ENCODE data around the gene HAT1.
"Not testable (repeated sequence)": the region's sequence is repeated elsewhere in the genome, so short reads cannot be mapped to it uniquely, and the experiment has no call there.

HAT1 gene

DNA sequence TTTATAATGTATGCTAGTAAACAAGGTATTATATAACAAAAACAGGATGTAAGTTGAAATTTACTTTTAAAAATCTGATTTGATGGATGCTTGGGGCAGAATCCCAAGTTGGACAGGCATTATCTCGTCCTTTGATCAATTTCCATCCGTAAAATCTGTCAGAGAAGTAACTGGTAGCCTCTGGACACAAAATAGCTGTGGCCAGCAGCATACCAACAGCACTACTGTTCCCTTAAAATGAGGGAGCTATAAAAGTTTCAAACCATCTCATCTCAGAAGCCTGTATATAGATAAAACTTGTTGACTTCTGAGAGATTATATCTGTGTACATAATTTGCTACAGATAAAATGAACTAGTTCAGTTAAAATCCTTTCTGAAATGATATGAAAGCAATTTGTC is 62.8 kb downstream of the HAT1 start:
- TF ChIP-seq, protein P1, sequence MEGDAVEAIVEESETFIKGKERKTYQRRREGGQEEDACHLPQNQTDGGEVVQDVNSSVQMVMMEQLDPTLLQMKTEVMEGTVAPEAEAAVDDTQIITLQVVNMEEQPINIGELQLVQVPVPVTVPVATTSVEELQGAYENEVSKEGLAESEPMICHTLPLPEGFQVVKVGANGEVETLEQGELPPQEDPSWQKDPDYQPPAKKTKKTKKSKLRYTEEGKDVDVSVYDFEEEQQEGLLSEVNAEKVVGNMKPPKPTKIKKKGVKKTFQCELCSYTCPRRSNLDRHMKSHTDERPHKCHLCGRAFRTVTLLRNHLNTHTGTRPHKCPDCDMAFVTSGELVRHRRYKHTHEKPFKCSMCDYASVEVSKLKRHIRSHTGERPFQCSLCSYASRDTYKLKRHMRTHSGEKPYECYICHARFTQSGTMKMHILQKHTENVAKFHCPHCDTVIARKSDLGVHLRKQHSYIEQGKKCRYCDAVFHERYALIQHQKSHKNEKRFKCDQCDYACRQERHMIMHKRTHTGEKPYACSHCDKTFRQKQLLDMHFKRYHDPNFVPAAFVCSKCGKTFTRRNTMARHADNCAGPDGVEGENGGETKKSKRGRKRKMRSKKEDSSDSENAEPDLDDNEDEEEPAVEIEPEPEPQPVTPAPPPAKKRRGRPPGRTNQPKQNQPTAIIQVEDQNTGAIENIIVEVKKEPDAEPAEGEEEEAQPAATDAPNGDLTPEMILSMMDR (IDR thresholded peaks at IDR 0.05; ENCODE audit: poor library complexity, severe bottlenecking), result no peak
- H3K36me3 ChIP-seq (ENCODE audit: low read depth), result peaks cover 44% of the 10 kb centered on the region
- no peak overlapping the region for H3K27ac ChIP-seq (ENCODE audit: poor library complexity, severe bottlenecking)
- no peaks in the 10 kb centered on the region for H3K9me3 ChIP-seq (ENCODE audit: severe bottlenecking)
- DNase-seq (ENCODE audit: low spot score), result no peak
- no peak overlapping the region for H3K4me3 ChIP-seq (ENCODE audit: severe bottlenecking)
- no peaks in the 10 kb centered on the region for H3K4me1 ChIP-seq (ENCODE audit: insufficient read depth, poor library complexity, severe bottlenecking)
- ATAC-seq (ENCODE audit: low read depth), result no peak
- no peaks in the 10 kb centered on the region for H3K27me3 ChIP-seq (ENCODE audit: insufficient read depth, poor library complexity, severe bottlenecking)

DNA sequence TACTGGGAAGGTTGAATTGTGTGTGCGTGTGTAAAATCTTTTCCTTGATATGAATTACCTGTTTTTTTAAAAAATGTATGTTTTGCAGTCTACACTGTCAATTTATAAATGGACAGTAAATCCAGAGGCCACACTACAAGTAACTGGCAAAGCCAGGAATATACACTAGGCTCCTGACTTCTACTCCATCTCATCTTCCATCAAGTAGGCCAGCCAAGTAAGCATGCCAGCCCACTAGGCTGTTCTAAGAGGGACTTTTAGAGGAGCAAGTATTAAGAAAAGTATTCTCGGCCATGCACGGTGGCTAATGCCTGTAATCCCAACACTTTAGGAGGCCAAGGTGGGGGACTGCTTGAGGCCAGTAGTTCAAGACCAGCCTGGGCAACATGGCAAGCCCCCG is 64.5 kb downstream of the HAT1 start:
- peaks cover 30% of the 10 kb centered on the region for H3K36me3 ChIP-seq (ENCODE audit: low read depth)
- H3K9me3 ChIP-seq (ENCODE audit: severe bottlenecking), result no peaks in the 10 kb centered on the region
- no peaks in the 10 kb centered on the region for H3K4me1 ChIP-seq (ENCODE audit: insufficient read depth, poor library complexity, severe bottlenecking)
- no peaks in the 10 kb centered on the region for H3K27me3 ChIP-seq (ENCODE audit: insufficient read depth, poor library complexity, severe bottlenecking)
- DNase-seq (ENCODE audit: low spot score) (no peak), ATAC-seq (ENCODE audit: low read depth) (no peak)
- TF ChIP-seq, protein P1 (IDR thresholded peaks at IDR 0.05; ENCODE audit: poor library complexity, severe bottlenecking), result no peak
- H3K27ac ChIP-seq (ENCODE audit: poor library complexity, severe bottlenecking), result no peak overlapping the region
- H3K4me3 ChIP-seq (ENCODE audit: severe bottlenecking), result no peak overlapping the region

- DNase-seq (ENCODE audit: low spot score), result no peak
- no peak overlapping the region for H3K4me3 ChIP-seq (ENCODE audit: severe bottlenecking)
- H3K36me3 ChIP-seq (ENCODE audit: low read depth), result no peaks in the 10 kb centered on the region
Observed at GRCh38 chr2:171991027-171991426, 68.8 kb downstream of the HAT1 start.

GRCh38 chr2:171995586-171995985 is 73.3 kb downstream of the HAT1 start:
- Histone ChIP-seq H3K36me3 (ENCODE audit: low read depth) (no peaks in the 10 kb centered on the region), H3K9me3 (ENCODE audit: severe bottlenecking) (no peaks in the 10 kb centered on the region), H3K27me3 (ENCODE audit: insufficient read depth, poor library complexity, severe bottlenecking) (no peaks in the 10 kb centered on the region), H3K27ac (ENCODE audit: poor library complexity, severe bottlenecking) (no peak overlapping the region), H3K4me1 (ENCODE audit: insufficient read depth, poor library complexity, severe bottlenecking) (no peaks in the 10 kb centered on the region), H3K4me3 (ENCODE audit: severe bottlenecking) (no peak overlapping the region)
- DNase-seq (ENCODE audit: low spot score), result no peak
- TF ChIP-seq, protein P1 (IDR thresholded peaks at IDR 0.05; ENCODE audit: poor library complexity, severe bottlenecking), result no peak
- ATAC-seq (ENCODE audit: low read depth), result no peak

More at GRCh38 chr2:171991027-171991426, 68.8 kb downstream of the HAT1 start:
- TF ChIP-seq, protein P1 (IDR thresholded peaks at IDR 0.05; ENCODE audit: poor library complexity, severe bottlenecking), result no peak
- no peaks in the 10 kb centered on the region for H3K4me1 ChIP-seq (ENCODE audit: insufficient read depth, poor library complexity, severe bottlenecking)
- H3K9me3 ChIP-seq (ENCODE audit: severe bottlenecking), result no peaks in the 10 kb centered on the region
- H3K27me3 ChIP-seq (ENCODE audit: insufficient read depth, poor library complexity, severe bottlenecking), result no peaks in the 10 kb centered on the region
- ATAC-seq (ENCODE audit: low read depth), result no peak
- no peak overlapping the region for H3K27ac ChIP-seq (ENCODE audit: poor library complexity, severe bottlenecking)

GRCh38 chr2:171996021-171996420 is 73.8 kb downstream of the HAT1 start:
- TF ChIP-seq, protein P1 (IDR thresholded peaks at IDR 0.05; ENCODE audit: poor library complexity, severe bottlenecking), result no peak
- H3K4me3 ChIP-seq (ENCODE audit: severe bottlenecking), result no peak overlapping the region
- DNase-seq (ENCODE audit: low spot score) (no peak), ATAC-seq (ENCODE audit: low read depth) (no peak)
- H3K27me3 ChIP-seq (ENCODE audit: insufficient read depth, poor library complexity, severe bottlenecking), result no peaks in the 10 kb centered on the region
- no peak overlapping the region for H3K27ac ChIP-seq (ENCODE audit: poor library complexity, severe bottlenecking)
- no peaks in the 10 kb centered on the region for H3K36me3 ChIP-seq (ENCODE audit: low read depth)
- H3K9me3 ChIP-seq (ENCODE audit: severe bottlenecking), result no peaks in the 10 kb centered on the region
- no peaks in the 10 kb centered on the region for H3K4me1 ChIP-seq (ENCODE audit: insufficient read depth, poor library complexity, severe bottlenecking)

DNA sequence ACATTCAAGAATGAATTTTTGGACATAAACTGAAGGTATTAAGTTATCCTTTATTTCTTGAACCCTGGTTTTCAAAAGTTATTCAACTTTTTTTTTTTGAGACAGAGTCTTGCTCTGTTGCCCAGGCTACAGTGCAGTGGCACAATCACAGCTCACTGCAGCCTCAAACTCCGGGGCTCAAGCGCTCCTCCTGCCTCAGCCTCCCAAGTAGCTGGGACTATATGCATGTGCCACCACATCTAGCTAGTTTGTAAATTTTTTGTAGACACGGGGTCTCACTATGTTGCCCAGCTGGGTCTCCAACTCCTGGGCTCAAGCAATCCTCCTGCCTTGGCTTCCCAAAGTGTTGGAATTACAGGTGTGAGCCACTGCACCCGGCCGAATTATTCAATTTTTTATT is 74.8 kb downstream of the HAT1 start:
- H3K4me3 ChIP-seq (ENCODE audit: severe bottlenecking); H3K9me3 ChIP-seq (ENCODE audit: severe bottlenecking); DNase-seq (ENCODE audit: low spot score); ATAC-seq (ENCODE audit: low read depth); H3K27ac ChIP-seq (ENCODE audit: poor library complexity, severe bottlenecking); H3K4me1 ChIP-seq (ENCODE audit: insufficient read depth, poor library complexity, severe bottlenecking); H3K36me3 ChIP-seq (ENCODE audit: low read depth); H3K27me3 ChIP-seq (ENCODE audit: insufficient read depth, poor library complexity, severe bottlenecking): not testable (repeated sequence)

All from RWPE2 (cell line).